HG03175 (cell line): ENCODE data around the gene C5orf46.

ENCODE experiments used
- ATAC-seq: cut with Tn5 transposase; IDR thresholded peaks from one replicate; pipeline ENCODE4 v1.9.1; 2021; ENCODE audit warnings: mild to moderate bottlenecking, moderate library complexity; ENCODE audit not compliant: unreplicated experiment

C5orf46 gene

GRCh38 chr5:147859962-147860640 lies 46.2 kb downstream of the C5orf46 start:
- no peak for ATAC-seq

- no peak for ATAC-seq
Observed at GRCh38 chr5:147858565-147858964, 47.8 kb downstream of the C5orf46 start.

- peak; percentile 91 for ATAC-seq
Observed at GRCh38 chr5:147857302-147858129, 48.8 kb downstream of the C5orf46 start.

GRCh38 chr5:147856801-147857200 lies 49.5 kb downstream of the C5orf46 start:
- no peak for ATAC-seq

GRCh38 chr5:147855774-147856069 lies 50.6 kb downstream of the C5orf46 start:
- no peak for ATAC-seq

- ATAC-seq: no peak
Observed at GRCh38 chr5:147854894-147855773, 51.2 kb downstream of the C5orf46 start.

- ATAC-seq: no peak
Observed at GRCh38 chr5:147854331-147854730, 52.0 kb downstream of the C5orf46 start.

GRCh38 chr5:147853372-147853987 lies 52.9 kb downstream of the C5orf46 start:
- ATAC-seq: no peak

- ATAC-seq: no peak
Observed at GRCh38 chr5:147852365-147852764, 54.0 kb downstream of the C5orf46 start.

- no peak for ATAC-seq
Observed at GRCh38 chr5:147851578-147851977, 54.8 kb downstream of the C5orf46 start.

GRCh38 chr5:147849226-147849625 lies 57.1 kb downstream of the C5orf46 start:
- no peak for ATAC-seq

GRCh38 chr5:147845618-147846017 lies 60.7 kb downstream of the C5orf46 start:
- ATAC-seq: no peak

GRCh38 chr5:147844846-147845245 lies 61.5 kb downstream of the C5orf46 start:
- ATAC-seq: no peak

GRCh38 chr5:147842869-147843268 lies 63.5 kb downstream of the C5orf46 start:
- ATAC-seq: no peak
